Neural progenitor cell (in vitro differentiated cells): Measurements from ENCODE around the gene RACGAP1. TPM values are rescaled to one million over a fixed set of nuclear protein-coding genes. Genes with fewer than 3 reads are reported as not detected.

Experiments
- DNase-seq: peaks from one replicate; pipeline ENCODE4 v3.0.0-alpha.2; 2016; ENCODE audit warnings: low spot score
- H2AFZ ChIP-seq: fragments of 200-600 bp; sonication (generic); replicated peaks from 2 replicates; pipeline ENCODE4 v1.6.1; 2016; ENCODE audit warnings: antibody characterized with exemption
- H3F3A ChIP-seq: fragments of 200-600 bp; sonication (generic); 2 replicates; pipeline ENCODE4 v1.6.1; 2016; ENCODE audit warnings: antibody characterized with exemption, low read depth
- H3K27ac ChIP-seq: fragments of 200-600 bp; sonication (generic); 2 replicates; pipeline ENCODE4 v1.5.1; 2016; ENCODE audit warnings: mild to moderate bottlenecking
- H3K27me3 ChIP-seq: fragments of 200-600 bp; sonication (generic); 2 replicates; pipeline ENCODE4 v1.6.1; 2016; ENCODE audit warnings: mild to moderate bottlenecking, moderate library complexity
- H3K36me3 ChIP-seq: fragments of 200-600 bp; sonication (generic); 2 replicates; pipeline ENCODE4 v1.5.1; 2016
- H3K4me1 ChIP-seq: fragments of 200-600 bp; sonication (generic); 2 replicates; pipeline ENCODE4 v1.6.1; 2016; ENCODE audit warnings: mixed run types
- H3K4me2 ChIP-seq: fragments of 200-600 bp; sonication (generic); 2 replicates; pipeline ENCODE4 v1.6.1; 2016
- H3K4me3 ChIP-seq: fragments of 200-600 bp; sonication (generic); 2 replicates; pipeline ENCODE4 v1.5.1; 2016
- H3K79me2 ChIP-seq: fragments of 200-600 bp; sonication (generic); 2 replicates; pipeline ENCODE4 v1.6.1; 2016; ENCODE audit warnings: low read depth
- H3K9ac ChIP-seq: fragments of 200-600 bp; sonication (generic); 2 replicates; pipeline ENCODE4 v1.6.1; 2016
- H3K9me3 ChIP-seq: fragments of 200-600 bp; sonication (generic); 2 replicates; pipeline ENCODE4 v1.5.1; 2016; ENCODE audit warnings: low read depth
- H4K20me1 ChIP-seq: fragments of 200-600 bp; sonication (generic); 2 replicates; pipeline ENCODE4 v1.6.1; 2016; ENCODE audit warnings: low read depth
- H3K27ac Mint-ChIP-seq: 3 replicates; pipeline ENCODE4 v1.8.0; 2021; ENCODE audit warnings: mixed read lengths
- H3K27me3 Mint-ChIP-seq: 2 replicates; pipeline ENCODE4 v1.8.0; 2022; ENCODE audit warnings: low read depth, mild to moderate bottlenecking, inconsistent platforms, moderate library complexity, mixed read lengths; ENCODE audit not compliant: insufficient read depth
- H3K36me3 Mint-ChIP-seq: 3 replicates; pipeline ENCODE4 v1.8.0; 2021; ENCODE audit warnings: mixed read lengths
- H3K4me1 Mint-ChIP-seq: 3 replicates; pipeline ENCODE4 v1.8.0; 2021; ENCODE audit warnings: mixed read lengths
- H3K4me3 Mint-ChIP-seq: 3 replicates; pipeline ENCODE4 v1.8.0; 2021; ENCODE audit warnings: mild to moderate bottlenecking, moderate library complexity, mixed read lengths
- H3K9me3 Mint-ChIP-seq: 3 replicates; pipeline ENCODE4 v1.8.0; 2020; ENCODE audit warnings: mixed read lengths
- EZH2 ChIP-seq: fragments of 200-600 bp; sonication (generic); IDR thresholded peaks from 2 replicates; pipeline ENCODE4 v1.6.1; 2017; ENCODE audit warnings: antibody characterized with exemption, mild to moderate bottlenecking, moderate library complexity
- EZH2phosphoT487 ChIP-seq: fragments of 200-600 bp; sonication (generic); IDR thresholded peaks from 2 replicates; pipeline ENCODE4 v1.6.1; 2017; ENCODE audit warnings: antibody characterized with exemption
- total RNA-seq: library from RNA; depleted of rRNA; stranded (reverse); fragments of >200 nt; gene quantifications from 2 replicates; pipeline ENCODE4 v1.2.3, GENCODE V29; 2015; ENCODE audit warnings: low replicate concordance
- TF ChIP-seq, protein P1 (sequence below): fragments of 200-600 bp; sonication (generic); IDR thresholded peaks from 2 replicates; pipeline ENCODE4 v1.5.1; 2017; ENCODE audit warnings: antibody characterized with exemption, mild to moderate bottlenecking

The RACGAP1 gene
- total RNA-seq, 1 donor from 2014 or later: 149 TPM

DNA sequence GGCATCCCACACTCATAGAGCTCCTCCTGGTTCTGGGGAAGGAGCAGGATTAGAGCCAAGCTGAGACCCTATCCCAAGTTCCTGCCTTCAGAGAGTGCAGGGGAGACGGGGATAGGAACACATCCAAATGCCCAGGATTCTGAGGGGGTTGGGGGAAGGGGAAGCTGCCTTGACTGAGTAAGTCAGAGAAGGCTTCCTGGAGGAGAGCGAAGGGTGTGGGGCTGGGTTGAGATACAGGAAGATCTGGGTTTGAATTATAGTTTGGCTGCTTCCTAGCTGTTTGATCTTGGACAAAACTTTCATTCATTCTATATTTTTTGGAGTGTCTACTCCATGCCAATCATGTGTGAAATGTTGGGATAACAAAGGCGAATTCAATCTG, 82.8 kb downstream of the RACGAP1 start:
- Histone ChIP-seq H3K36me3 (no peaks in the 10 kb centered on the region), H4K20me1 (no peaks in the 10 kb centered on the region), H3K9me3 (no peaks in the 10 kb centered on the region), H3K79me2 (no peaks in the 10 kb centered on the region), H3F3A (no peaks in the 10 kb centered on the region), H3K4me2 (no peak overlapping the region), H3K4me3 (no peak overlapping the region), H3K27me3 (peaks cover 27% of the 10 kb centered on the region), H3K4me1 (peaks cover 9% of the 10 kb centered on the region), H2AFZ (no peak overlapping the region), H3K9ac (no peak overlapping the region), H3K27ac (no peak overlapping the region)
- no peaks in the 10 kb centered on the region for H3K9me3 Mint-ChIP-seq
- TF ChIP-seq EZH2phosphoT487 (no peak), EZH2 (no peak)
- TF ChIP-seq, protein P1, sequence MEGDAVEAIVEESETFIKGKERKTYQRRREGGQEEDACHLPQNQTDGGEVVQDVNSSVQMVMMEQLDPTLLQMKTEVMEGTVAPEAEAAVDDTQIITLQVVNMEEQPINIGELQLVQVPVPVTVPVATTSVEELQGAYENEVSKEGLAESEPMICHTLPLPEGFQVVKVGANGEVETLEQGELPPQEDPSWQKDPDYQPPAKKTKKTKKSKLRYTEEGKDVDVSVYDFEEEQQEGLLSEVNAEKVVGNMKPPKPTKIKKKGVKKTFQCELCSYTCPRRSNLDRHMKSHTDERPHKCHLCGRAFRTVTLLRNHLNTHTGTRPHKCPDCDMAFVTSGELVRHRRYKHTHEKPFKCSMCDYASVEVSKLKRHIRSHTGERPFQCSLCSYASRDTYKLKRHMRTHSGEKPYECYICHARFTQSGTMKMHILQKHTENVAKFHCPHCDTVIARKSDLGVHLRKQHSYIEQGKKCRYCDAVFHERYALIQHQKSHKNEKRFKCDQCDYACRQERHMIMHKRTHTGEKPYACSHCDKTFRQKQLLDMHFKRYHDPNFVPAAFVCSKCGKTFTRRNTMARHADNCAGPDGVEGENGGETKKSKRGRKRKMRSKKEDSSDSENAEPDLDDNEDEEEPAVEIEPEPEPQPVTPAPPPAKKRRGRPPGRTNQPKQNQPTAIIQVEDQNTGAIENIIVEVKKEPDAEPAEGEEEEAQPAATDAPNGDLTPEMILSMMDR: no peak
- peaks cover 11% of the 10 kb centered on the region for H3K27me3 Mint-ChIP-seq
- no peak overlapping the region for H3K4me3 Mint-ChIP-seq
- no peaks in the 10 kb centered on the region for H3K36me3 Mint-ChIP-seq
- H3K27ac Mint-ChIP-seq: peak overlapping the region; percentile 33
- peaks cover 32% of the 10 kb centered on the region for H3K4me1 Mint-ChIP-seq
- DNase-seq: no peak

DNA sequence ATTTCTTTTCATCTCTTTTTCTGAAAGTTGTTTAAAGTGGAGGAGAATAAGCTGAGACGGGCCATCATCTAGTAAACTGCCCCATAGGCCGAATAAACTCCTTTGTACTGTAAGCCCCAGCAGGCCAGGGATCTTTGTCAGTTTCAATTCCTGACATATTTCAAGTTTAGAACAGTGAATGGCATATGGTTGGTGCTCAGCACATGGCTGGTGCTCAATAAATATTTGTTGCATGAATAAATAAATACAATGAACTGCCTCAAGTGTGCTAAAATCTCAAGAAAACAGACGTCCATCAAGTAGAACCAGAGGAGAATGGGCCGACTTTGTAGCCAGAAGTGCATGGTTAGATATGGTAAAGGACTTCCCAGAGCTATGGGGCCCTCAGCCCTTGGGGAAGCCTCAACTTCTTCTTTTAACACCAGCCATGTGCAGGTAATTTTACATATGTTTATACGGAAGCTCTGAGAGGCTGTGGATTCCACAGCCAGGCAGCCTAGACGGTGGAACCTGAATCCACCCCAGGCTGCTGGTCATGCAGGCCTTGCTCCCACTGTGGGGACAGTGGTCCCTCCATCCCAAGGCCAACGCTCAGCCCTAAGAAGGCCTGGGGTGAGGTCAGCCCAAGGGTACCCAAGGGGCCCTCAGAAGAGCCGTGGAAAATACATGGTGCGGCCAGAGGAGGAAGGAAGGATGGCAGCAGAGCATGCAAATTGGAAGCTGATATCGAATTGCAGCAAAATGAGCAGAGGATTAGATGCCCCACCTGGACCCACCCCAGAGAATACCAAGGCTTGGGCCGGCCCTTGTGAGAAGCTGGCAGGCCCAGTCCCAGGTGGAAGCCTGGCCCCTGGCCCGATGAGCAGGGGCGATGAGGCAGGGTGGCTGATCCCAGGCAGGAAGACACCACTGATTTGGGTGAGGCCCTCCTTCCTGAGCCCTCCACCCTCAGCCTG, 83.5 kb downstream of the RACGAP1 start:
- H2AFZ ChIP-seq: no peak overlapping the region
- no peak overlapping the region for H3K9ac ChIP-seq
- TF ChIP-seq EZH2 (no peak), EZH2phosphoT487 (no peak)
- TF ChIP-seq, protein P1: no peak
- H3K27me3 ChIP-seq: peaks cover 27% of the 10 kb centered on the region
- H3K4me3 ChIP-seq: no peak overlapping the region
- no peak overlapping the region for H3K4me2 ChIP-seq
- Mint-ChIP-seq H3K27me3 (peaks cover 10% of the 10 kb centered on the region), H3K4me3 (no peak overlapping the region), H3K9me3 (no peaks in the 10 kb centered on the region), H3K36me3 (no peaks in the 10 kb centered on the region), H3K27ac (peak overlapping the region; percentile 19), H3K4me1 (peaks cover 32% of the 10 kb centered on the region)
- H3F3A ChIP-seq: no peaks in the 10 kb centered on the region
- no peaks in the 10 kb centered on the region for H3K36me3 ChIP-seq
- no peaks in the 10 kb centered on the region for H3K9me3 ChIP-seq
- no peaks in the 10 kb centered on the region for H4K20me1 ChIP-seq
- H3K79me2 ChIP-seq: no peaks in the 10 kb centered on the region
- no peak for DNase-seq
- H3K27ac ChIP-seq: no peak overlapping the region
- H3K4me1 ChIP-seq: peaks cover 9% of the 10 kb centered on the region

DNA sequence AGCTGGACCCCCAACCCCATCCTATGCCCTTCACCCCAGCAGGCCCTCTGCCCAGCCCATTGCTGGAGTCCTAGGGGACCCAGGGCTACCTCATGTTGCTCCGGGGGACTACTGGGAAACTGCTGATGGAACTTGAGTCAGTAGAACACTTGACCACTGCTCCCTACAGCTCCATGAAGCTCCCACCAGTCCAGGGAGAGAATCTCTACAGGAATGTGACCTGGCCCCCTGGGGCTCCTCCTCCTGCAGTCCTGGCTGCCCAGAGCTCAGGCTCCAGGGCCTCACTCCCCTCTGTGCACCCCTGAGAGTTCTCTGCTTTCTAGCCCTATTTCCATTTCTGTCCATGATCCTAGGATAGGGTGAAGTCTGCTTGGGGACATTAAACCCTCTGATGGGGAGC, 85.6 kb downstream of the RACGAP1 start:
- Histone ChIP-seq H3K27ac (no peak overlapping the region), H3K4me1 (no peaks in the 10 kb centered on the region), H3K9ac (no peak overlapping the region), H3K27me3 (peaks cover 12% of the 10 kb centered on the region), H3K4me2 (no peak overlapping the region), H3K79me2 (no peaks in the 10 kb centered on the region), H4K20me1 (no peaks in the 10 kb centered on the region), H3K36me3 (no peaks in the 10 kb centered on the region), H3K9me3 (no peaks in the 10 kb centered on the region), H3F3A (no peaks in the 10 kb centered on the region), H3K4me3 (no peak overlapping the region), H2AFZ (no peak overlapping the region)
- H3K27ac Mint-ChIP-seq: no peak overlapping the region
- H3K4me1 Mint-ChIP-seq: peaks cover 24% of the 10 kb centered on the region
- DNase-seq: no peak
- TF ChIP-seq, protein P1: no peak
- no peak for TF ChIP-seq EZH2phosphoT487
- no peak for TF ChIP-seq EZH2
- H3K9me3 Mint-ChIP-seq: peaks cover 2% of the 10 kb centered on the region
- no peak overlapping the region for H3K4me3 Mint-ChIP-seq
- H3K36me3 Mint-ChIP-seq: no peaks in the 10 kb centered on the region
- H3K27me3 Mint-ChIP-seq: peaks cover 7% of the 10 kb centered on the region
